Fibroblast of lung (primary cell): ENCODE data around the gene CLDN3. TPM values are rescaled to one million over a fixed set of nuclear protein-coding genes. Genes with fewer than 3 reads are reported as not detected.
"Not testable (repeated sequence)": the region's sequence is repeated elsewhere in the genome, so short reads cannot be mapped to it uniquely, and the experiment has no call there.

Experiments
- DNase-seq, 2 donors: peaks; one replicate each; pipeline versions ENCODE4 v3.0.0 to v3.0.0-alpha.2; 2010; ENCODE audit warnings: low read depth in 2 of 2
- H2AFZ ChIP-seq: 2 replicates; pipeline ENCODE4 v1.5.1; 2012; ENCODE audit warnings: low read length, control low read depth, inconsistent platforms
- H3K27ac ChIP-seq: 2 replicates; pipeline ENCODE4 v1.5.1; 2011; ENCODE audit warnings: low read length, control low read depth; ENCODE audit not compliant: insufficient read depth
- H3K27me3 ChIP-seq: 2 replicates; pipeline ENCODE4 v1.5.1; 2011; ENCODE audit warnings: mild to moderate bottlenecking, low read length; ENCODE audit not compliant: control insufficient read depth, insufficient read depth
- H3K36me3 ChIP-seq: 2 replicates; pipeline ENCODE4 v1.5.1; 2011; ENCODE audit warnings: low read length; ENCODE audit not compliant: control insufficient read depth, insufficient read depth
- H3K4me1 ChIP-seq: 2 replicates; pipeline ENCODE4 v1.5.1; 2011; ENCODE audit warnings: low read length; ENCODE audit not compliant: control insufficient read depth, insufficient read depth; ENCODE audit errors: extremely low read depth
- H3K4me2 ChIP-seq: 2 replicates; pipeline ENCODE4 v1.5.1; 2011; ENCODE audit warnings: low read length, control low read depth; ENCODE audit not compliant: insufficient read depth; ENCODE audit errors: extremely low read depth
- H3K4me3 ChIP-seq, 4 experiments: fragments of 200-600 bp in 1 of 4; sonication (generic) in 1 of 4; replicated peaks in 1 of 4; 2 replicates each; pipeline ENCODE4 v1.5.1; 2011 to 2016; ENCODE audit warnings: low read length in 4 of 4, low read depth in 3 of 4, mild to moderate bottlenecking in 3 of 4, control low read depth in 2 of 4, inconsistent platforms in 1 of 4, mixed read lengths in 1 of 4; ENCODE audit not compliant: insufficient read depth in 1 of 4; ENCODE audit errors: control extremely low read depth in 1 of 4
- H3K79me2 ChIP-seq: 2 replicates; pipeline ENCODE4 v1.5.1; 2012; ENCODE audit warnings: mild to moderate bottlenecking, low read length, inconsistent platforms; ENCODE audit not compliant: control insufficient read depth, insufficient read depth
- H3K9ac ChIP-seq: 2 replicates; pipeline ENCODE4 v1.5.1; 2011; ENCODE audit warnings: mild to moderate bottlenecking, low read length, control low read depth; ENCODE audit not compliant: insufficient read depth
- H3K9me3 ChIP-seq: 2 replicates; pipeline ENCODE4 v1.5.1; 2012; ENCODE audit warnings: low read depth, low read length; ENCODE audit not compliant: control insufficient read depth, insufficient read depth
- H4K20me1 ChIP-seq: 2 replicates; pipeline ENCODE4 v1.5.1; 2011; ENCODE audit warnings: low read length; ENCODE audit not compliant: control insufficient read depth, insufficient read depth; ENCODE audit errors: extremely low read depth
- CTCF ChIP-seq, 2 donors: IDR thresholded peaks in 1 of 2; conservative IDR thresholded peaks in 1 of 2; 1 replicate in 1 of 2; 2 replicates in 1 of 2; pipeline ENCODE4 v1.5.1; 2011 to 2012; ENCODE audit warnings: low read length in 2 of 2, control low read depth in 1 of 2, inconsistent platforms in 1 of 2, low read depth in 1 of 2, mild to moderate bottlenecking in 1 of 2
- EZH2 ChIP-seq: IDR thresholded peaks from 2 replicates; pipeline ENCODE4 v1.5.1; 2012; ENCODE audit warnings: low read length, control low read depth, mild to moderate bottlenecking; ENCODE audit errors: missing control alignments
- polyA plus RNA-seq, 2 donors: library from polyadenylated mRNA; depleted of rRNA in 1 of 2; stranded (reverse) in 1 of 2; unstranded in 1 of 2; fragments of >200 nt; gene quantifications; 2 replicates each; pipeline ENCODE4 v1.2.1, GENCODE V29; 2011 to 2012; ENCODE audit warnings: missing spikeins in 1 of 2
- total RNA-seq: library from RNA; depleted of rRNA; stranded (reverse); fragments of >200 nt; gene quantifications from 2 replicates; pipeline ENCODE4 v1.2.1, GENCODE V29; 2014

CLDN3 gene
- total and polyA plus RNA-seq, 2 donors (not counting 1 experiment from before 2014, with no cell fraction given), result not detected

GRCh38 chr7:73789051-73789450 is 19.0 kb upstream of the CLDN3 start:
- Histone ChIP-seq H3K27me3 (no peaks in the 10 kb centered on the region), H3K9ac (no peak overlapping the region), H3K4me1 (no peaks in the 10 kb centered on the region), H3K36me3 (no peaks in the 10 kb centered on the region), H3K4me2 (no peak overlapping the region), H3K4me3 (no peak overlapping the region), H4K20me1 (no peaks in the 10 kb centered on the region), H2AFZ (no peak overlapping the region), H3K9me3 (no peaks in the 10 kb centered on the region), H3K79me2 (no peaks in the 10 kb centered on the region), H3K27ac (no peak overlapping the region)
- TF ChIP-seq EZH2, result no peak
- no peak for TF ChIP-seq CTCF (conservative IDR thresholded peaks at IDR 0.05 in 1 of 2, IDR thresholded peaks at IDR 0.05 in 1 of 2; ENCODE audit: low read depth in 1 of 2, low read length in 2 of 2)
- DNase-seq, result no peak

- not testable (repeated sequence) for H3K27ac ChIP-seq, H3K9me3 ChIP-seq, H3K79me2 ChIP-seq, H3K9ac ChIP-seq, H4K20me1 ChIP-seq, H3K27me3 ChIP-seq, DNase-seq, H2AFZ ChIP-seq, H3K4me2 ChIP-seq, H3K4me3 ChIP-seq, H3K36me3 ChIP-seq, H3K4me1 ChIP-seq
Observed at GRCh38 chr7:73787786-73788048, 17.6 kb upstream of the CLDN3 start.

- H3K4me2 ChIP-seq, result no peak overlapping the region
- no peak for DNase-seq
- H3K36me3 ChIP-seq, result no peaks in the 10 kb centered on the region
- H3K4me1 ChIP-seq, result no peaks in the 10 kb centered on the region
- no peak overlapping the region for H3K9ac ChIP-seq
- H3K9me3 ChIP-seq, result no peaks in the 10 kb centered on the region
- H2AFZ ChIP-seq, result no peak overlapping the region
- no peak overlapping the region for H3K4me3 ChIP-seq
- no peaks in the 10 kb centered on the region for H4K20me1 ChIP-seq
- TF ChIP-seq EZH2 (no peak), CTCF (conservative IDR thresholded peaks at IDR 0.05 in 1 of 2, IDR thresholded peaks at IDR 0.05 in 1 of 2; ENCODE audit: low read depth in 1 of 2, low read length in 2 of 2) (no peak)
- H3K79me2 ChIP-seq, result no peaks in the 10 kb centered on the region
- H3K27ac ChIP-seq, result no peak overlapping the region
- H3K27me3 ChIP-seq, result no peaks in the 10 kb centered on the region
Observed at GRCh38 chr7:73786588-73786987, 16.5 kb upstream of the CLDN3 start.

GRCh38 chr7:73779517-73779916 is 9.4 kb upstream of the CLDN3 start:
- TF ChIP-seq CTCF (conservative IDR thresholded peaks at IDR 0.05 in 1 of 2, IDR thresholded peaks at IDR 0.05 in 1 of 2; ENCODE audit: low read depth in 1 of 2, low read length in 2 of 2) (no peak), EZH2 (no peak)
- H3K4me2 ChIP-seq, result no peak overlapping the region
- DNase-seq, result peak in 1 of 2 donors; percentile 5
- H3K79me2 ChIP-seq, result no peaks in the 10 kb centered on the region
- no peaks in the 10 kb centered on the region for H3K36me3 ChIP-seq
- no peak overlapping the region for H3K9ac ChIP-seq
- H3K4me1 ChIP-seq, result no peaks in the 10 kb centered on the region
- no peaks in the 10 kb centered on the region for H4K20me1 ChIP-seq
- no peaks in the 10 kb centered on the region for H3K9me3 ChIP-seq
- H3K4me3 ChIP-seq, result no peak overlapping the region
- H2AFZ ChIP-seq, result no peak overlapping the region
- H3K27me3 ChIP-seq, result no peaks in the 10 kb centered on the region
- H3K27ac ChIP-seq, result no peak overlapping the region
